GM18858 (cell line): ENCODE data around the gene SORCS2.

Experiments
- ATAC-seq: cut with Tn5 transposase; IDR thresholded peaks from one replicate; pipeline ENCODE4 v1.9.1; 2021; ENCODE audit not compliant: unreplicated experiment

SORCS2 gene

GRCh38 chr4:7653510-7654369, 461.4 kb downstream of the SORCS2 start:
- no peak for ATAC-seq

GRCh38 chr4:7654550-7655445, 462.5 kb downstream of the SORCS2 start:
- no peak for ATAC-seq

GRCh38 chr4:7655511-7656243, 463.3 kb downstream of the SORCS2 start:
- ATAC-seq: no peak

GRCh38 chr4:7656244-7656800, 464.0 kb downstream of the SORCS2 start:
- no peak for ATAC-seq

DNA sequence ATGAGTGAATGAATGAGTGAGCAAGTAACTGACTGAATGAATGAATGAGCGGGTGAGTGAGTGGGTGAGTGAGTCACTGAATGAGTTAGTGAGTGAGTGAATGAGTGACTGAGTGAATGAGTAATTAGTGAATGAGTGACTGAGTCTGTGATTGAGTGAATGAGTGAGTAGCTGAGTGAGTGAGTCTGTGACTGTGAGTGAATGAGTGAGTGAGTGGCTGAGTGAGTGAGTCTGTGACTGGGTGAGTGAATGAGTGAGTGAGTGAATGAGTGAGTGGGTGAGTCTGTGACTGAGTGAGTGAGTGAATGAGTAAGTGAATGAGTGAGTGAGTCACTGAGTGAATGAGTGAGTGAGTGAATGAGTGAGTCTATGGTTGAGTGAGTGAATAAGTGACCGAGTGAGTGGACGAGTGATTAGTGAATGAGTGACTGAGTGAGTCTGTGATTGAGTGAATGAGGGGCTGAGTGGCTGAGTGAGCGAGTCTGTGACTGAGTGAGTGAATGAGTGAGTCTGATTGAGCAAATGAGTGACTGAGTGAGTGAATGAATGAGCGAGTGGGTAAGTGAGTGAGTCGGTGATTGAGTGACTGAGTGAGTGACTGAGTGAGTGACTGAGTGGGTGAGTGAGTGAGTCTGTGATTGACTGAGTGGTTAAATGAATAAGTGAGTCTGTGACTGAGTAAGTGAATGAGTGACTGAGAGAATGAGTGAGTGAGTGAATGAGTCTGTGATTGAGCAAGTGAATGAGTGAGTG, 465.4 kb downstream of the SORCS2 start:
- no peak for ATAC-seq

DNA sequence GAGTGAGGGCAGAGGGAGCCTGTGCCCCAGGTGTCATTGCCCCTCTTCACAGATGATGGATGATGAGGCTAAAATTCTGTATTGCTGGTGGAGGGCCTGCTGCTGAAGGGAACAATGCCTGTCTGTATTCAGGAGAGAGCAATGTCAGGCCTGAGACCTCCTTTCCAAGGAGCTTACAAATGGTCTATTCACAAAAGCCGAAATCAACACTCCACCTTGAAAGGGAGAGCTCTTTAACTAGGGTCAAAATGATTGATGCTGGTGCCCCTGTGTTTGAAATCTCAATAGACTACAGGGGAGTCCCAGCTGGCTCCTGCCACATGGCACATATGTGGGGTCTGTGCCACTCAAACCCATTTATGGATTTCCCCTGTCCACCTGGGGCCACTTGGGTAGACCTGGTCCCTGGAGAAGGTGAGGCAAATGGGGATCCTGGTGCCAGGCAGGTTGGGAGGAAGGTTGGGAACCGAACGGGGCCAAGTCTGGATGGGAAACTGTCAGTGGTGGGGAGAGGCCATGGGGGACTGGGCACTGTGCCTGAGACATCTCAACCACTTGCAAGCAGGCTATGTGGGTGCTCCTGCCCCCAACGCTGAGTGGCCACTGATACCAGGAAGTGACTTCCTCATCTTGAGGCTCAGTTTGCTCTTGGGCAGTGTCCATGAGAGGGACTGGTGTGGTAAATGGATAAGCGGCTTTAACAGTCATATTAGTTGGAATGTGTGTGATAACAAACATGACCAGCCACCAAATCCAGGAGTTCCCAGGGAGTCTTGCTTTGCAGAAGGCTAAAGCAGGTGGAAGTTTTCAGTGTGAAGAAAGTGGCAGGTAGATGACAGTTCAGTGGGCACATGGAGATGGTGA, 466.2 kb downstream of the SORCS2 start:
- no peak for ATAC-seq

DNA sequence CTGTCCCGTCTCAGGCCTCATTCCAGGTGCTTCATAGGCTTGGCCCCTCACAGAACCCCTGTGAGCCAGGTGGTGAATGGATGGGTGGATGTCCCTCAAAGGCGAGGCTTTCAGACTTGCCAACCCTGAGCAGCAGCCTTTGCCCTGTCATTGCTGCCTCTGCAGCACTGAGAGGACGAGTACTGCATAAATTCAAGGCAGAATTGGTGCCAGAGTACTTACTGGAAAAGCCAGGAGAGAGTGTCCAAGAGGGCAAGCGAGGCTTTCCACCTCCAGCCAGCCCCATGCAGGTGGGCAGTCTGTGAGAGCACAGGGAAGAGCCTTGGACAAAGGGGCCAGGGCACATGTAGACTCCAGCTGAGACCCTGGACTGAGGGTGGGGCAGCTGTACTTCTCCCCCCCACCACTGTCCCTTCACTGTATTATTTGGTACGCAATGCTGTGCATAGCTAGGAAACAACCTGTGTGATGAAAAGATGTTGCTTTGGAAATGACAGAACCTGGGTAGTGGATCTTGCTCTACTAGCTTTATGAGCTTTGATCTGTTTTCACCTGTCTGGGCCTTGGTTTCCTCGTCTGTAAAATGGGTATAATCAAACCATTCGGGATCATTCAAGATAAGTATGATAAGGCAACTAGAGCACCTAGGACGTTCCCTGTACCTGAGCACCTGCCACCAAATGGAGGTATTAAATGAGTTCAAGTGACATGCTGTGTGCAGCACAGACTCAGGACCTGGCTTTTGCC, 467.3 kb downstream of the SORCS2 start:
- no peak for ATAC-seq

- no peak for ATAC-seq
Measured at GRCh38 chr4:7660176-7661039, 468.1 kb downstream of the SORCS2 start.

DNA sequence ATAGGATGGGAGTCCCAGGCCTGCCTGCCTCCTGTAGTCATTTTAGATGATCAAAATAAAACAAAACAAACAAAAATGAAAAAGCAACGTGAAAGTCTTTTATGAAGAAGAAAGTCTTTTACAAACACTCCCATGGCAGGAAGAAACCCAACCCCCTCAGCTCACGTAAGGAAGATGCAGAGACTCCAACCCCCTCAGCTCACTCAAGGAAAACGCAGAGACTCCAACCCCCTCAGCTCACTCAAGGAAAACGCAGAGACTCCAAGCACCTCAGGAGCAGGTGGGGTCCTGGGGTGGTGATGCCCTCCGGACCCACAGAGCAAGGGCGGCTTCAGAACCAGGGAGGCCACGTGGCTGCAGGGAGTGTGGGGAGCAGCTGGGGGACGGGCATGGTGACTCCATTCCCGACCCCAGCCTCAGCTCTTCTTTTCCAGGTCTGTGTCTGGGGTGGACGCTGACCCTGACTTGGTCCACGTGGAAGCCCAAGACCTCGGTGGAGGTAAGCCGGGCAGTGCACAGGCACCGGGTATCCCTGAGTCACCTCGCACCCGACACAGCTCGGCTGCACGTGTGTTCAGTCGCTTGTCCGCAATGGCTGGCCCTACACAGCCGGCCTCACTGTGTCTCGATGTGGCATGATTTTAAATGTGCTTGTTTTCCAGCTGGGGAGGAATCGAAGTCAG, 468.9 kb downstream of the SORCS2 start:
- no peak for ATAC-seq

GRCh38 chr4:7661846-7662506, 469.6 kb downstream of the SORCS2 start:
- ATAC-seq: no peak

- ATAC-seq: no peak
Measured at GRCh38 chr4:7662507-7662846, 470.1 kb downstream of the SORCS2 start.

GRCh38 chr4:7663075-7663541, 470.8 kb downstream of the SORCS2 start:
- no peak for ATAC-seq

DNA sequence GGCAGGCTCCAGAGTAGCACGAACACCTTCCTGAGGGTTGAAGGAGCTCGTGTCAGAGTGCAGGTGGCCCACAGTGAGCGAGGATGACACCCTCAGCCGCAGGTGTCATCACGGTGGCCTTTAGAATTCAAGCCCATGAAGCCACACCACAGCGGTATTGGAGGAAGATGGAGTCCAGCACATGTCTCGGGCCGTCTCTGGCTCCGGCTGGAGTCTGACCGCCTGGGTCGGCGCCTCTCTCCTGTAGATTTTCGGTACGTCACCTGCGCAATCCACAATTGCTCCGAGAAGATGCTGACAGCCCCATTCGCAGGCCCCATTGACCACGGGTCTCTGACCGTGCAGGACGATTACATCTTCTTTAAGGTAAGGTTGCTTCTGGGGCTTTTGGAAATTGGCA, 471.8 kb downstream of the SORCS2 start:
- ATAC-seq: no peak

DNA sequence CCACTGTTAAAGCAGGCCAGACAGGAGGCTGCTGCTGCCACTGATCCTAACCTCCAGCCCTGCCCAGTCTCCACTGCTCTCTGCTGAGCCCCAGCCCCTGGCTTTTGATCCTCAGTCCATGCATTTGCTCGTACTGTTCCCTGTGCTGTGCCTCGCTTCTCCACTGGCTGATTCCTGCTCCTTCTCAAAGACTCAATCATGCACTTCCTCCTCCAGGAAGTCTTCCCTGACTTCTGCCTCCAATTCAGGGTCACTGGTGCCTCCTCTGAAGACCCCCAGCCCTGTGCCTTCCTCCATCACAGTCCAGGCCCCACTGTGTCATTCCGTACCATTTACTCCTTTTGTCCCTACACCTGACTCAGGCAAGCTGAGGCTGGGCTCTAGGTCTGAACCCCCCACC, 473.0 kb downstream of the SORCS2 start:
- no peak for ATAC-seq

DNA sequence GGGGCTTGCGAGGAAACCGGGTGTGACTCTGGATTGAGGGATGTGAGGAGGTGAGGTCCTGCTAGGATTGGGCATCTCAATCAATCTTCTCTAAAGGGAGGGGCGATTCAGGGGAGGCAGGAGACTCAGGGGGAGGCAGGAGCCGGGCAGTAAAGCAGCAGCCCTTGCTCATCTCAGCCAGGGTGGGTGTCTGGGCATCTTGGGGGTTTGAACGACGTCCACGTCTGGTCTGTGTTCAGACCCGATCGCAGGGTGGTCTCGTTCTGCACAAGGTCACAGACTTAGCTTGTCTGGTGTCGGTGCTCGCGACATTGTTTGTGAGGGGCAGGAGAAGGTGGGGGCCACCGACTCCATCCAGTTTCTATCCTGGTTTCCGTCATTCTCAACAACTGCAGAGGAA, 473.7 kb downstream of the SORCS2 start:
- ATAC-seq: no peak

- ATAC-seq: no peak
Measured at GRCh38 chr4:7666744-7667143, 474.4 kb downstream of the SORCS2 start.

DNA sequence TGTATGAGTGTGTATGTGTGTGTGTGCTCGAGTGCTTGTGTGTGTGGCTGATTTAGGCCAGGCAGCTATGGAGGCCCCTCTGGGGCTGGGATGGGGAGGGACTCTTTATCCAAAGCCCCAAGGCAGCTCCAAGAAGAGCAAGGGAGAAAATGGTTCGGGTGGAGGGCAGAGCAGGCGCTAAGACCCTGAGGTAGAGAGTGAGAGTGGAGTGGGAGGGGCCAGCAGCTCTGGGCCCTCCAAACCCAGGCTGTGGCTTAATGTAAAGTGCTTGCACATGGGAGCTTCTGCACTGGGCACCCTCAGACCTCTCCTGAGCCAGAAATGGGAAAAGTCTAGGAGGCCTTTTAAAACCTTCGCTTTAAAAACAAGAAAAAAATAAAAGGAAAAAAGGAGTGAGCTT, 475.9 kb downstream of the SORCS2 start:
- no peak for ATAC-seq
